ENCODE data around the gene SPTLC2. TPM values are rescaled to one million over a fixed set of nuclear protein-coding genes. Genes with fewer than 3 reads are reported as not detected.

Gene SPTLC2
- total RNA-seq, 1 experiment from 2014 or later, result 45.9 TPM

- H3K9me3 Mint-ChIP-seq (ENCODE audit: low read depth, unreplicated experiment), result no peaks in the 10 kb centered on the region
- H3K36me3 Mint-ChIP-seq (ENCODE audit: insufficient read depth, unreplicated experiment), result no peaks in the 10 kb centered on the region
- H3K4me3 Mint-ChIP-seq (ENCODE audit: low read depth, unreplicated experiment), result no peak overlapping the region
- intact Hi-C loops (cut with micrococcal nuclease; ENCODE audit: unreplicated experiment), result no loop called here
- CTCF ChIA-PET, result no interaction called here
- no peak for TF ChIP-seq CTCF (IDR thresholded peaks at IDR 0.05; ENCODE audit: unreplicated experiment)
- BruUV-seq (replicated peaks), result no TSS peak
- no peaks in the 10 kb centered on the region for H3K27me3 Mint-ChIP-seq (ENCODE audit: unreplicated experiment)
- no peaks in the 10 kb centered on the region for H3K4me1 Mint-ChIP-seq (ENCODE audit: low read depth, unreplicated experiment)
- no peak overlapping the region for H3K27ac Mint-ChIP-seq (ENCODE audit: unreplicated experiment)
- DNase-seq, result no peak
These were observed 108.2 kb downstream of the SPTLC2 start for GRCh38 chr14:77508249-77508648.

GRCh38 chr14:77507762-77508161 is 108.7 kb downstream of the SPTLC2 start:
- TF ChIP-seq CTCF (IDR thresholded peaks at IDR 0.05; ENCODE audit: unreplicated experiment), result no peak
- no peak overlapping the region for H3K27ac Mint-ChIP-seq (ENCODE audit: unreplicated experiment)
- H3K4me3 Mint-ChIP-seq (ENCODE audit: low read depth, unreplicated experiment), result no peak overlapping the region
- no peaks in the 10 kb centered on the region for H3K9me3 Mint-ChIP-seq (ENCODE audit: low read depth, unreplicated experiment)
- intact Hi-C loops (cut with micrococcal nuclease; ENCODE audit: unreplicated experiment), result no loop called here
- CTCF ChIA-PET, result no interaction called here
- no TSS peak for BruUV-seq (replicated peaks)
- no peaks in the 10 kb centered on the region for H3K36me3 Mint-ChIP-seq (ENCODE audit: insufficient read depth, unreplicated experiment)
- H3K4me1 Mint-ChIP-seq (ENCODE audit: low read depth, unreplicated experiment), result no peaks in the 10 kb centered on the region
- H3K27me3 Mint-ChIP-seq (ENCODE audit: unreplicated experiment), result no peaks in the 10 kb centered on the region
- DNase-seq, result no peak

GRCh38 chr14:77505031-77505430 is 111.4 kb downstream of the SPTLC2 start:
- DNase-seq, result no peak
- no peaks in the 10 kb centered on the region for H3K4me1 Mint-ChIP-seq (ENCODE audit: low read depth, unreplicated experiment)
- CTCF ChIA-PET, result no interaction called here
- no peaks in the 10 kb centered on the region for H3K36me3 Mint-ChIP-seq (ENCODE audit: insufficient read depth, unreplicated experiment)
- intact Hi-C loops (cut with micrococcal nuclease; ENCODE audit: unreplicated experiment), result no loop called here
- H3K27me3 Mint-ChIP-seq (ENCODE audit: unreplicated experiment), result peaks cover 5% of the 10 kb centered on the region
- no peak overlapping the region for H3K27ac Mint-ChIP-seq (ENCODE audit: unreplicated experiment)
- no peaks in the 10 kb centered on the region for H3K9me3 Mint-ChIP-seq (ENCODE audit: low read depth, unreplicated experiment)
- no peak overlapping the region for H3K4me3 Mint-ChIP-seq (ENCODE audit: low read depth, unreplicated experiment)
- TF ChIP-seq CTCF (IDR thresholded peaks at IDR 0.05; ENCODE audit: unreplicated experiment), result no peak
- no TSS peak for BruUV-seq (replicated peaks)

GRCh38 chr14:77503138-77503537 is 113.3 kb downstream of the SPTLC2 start:
- Mint-ChIP-seq H3K4me1 (ENCODE audit: low read depth, unreplicated experiment) (no peaks in the 10 kb centered on the region), H3K4me3 (ENCODE audit: low read depth, unreplicated experiment) (no peak overlapping the region), H3K27me3 (ENCODE audit: unreplicated experiment) (peaks cover 20% of the 10 kb centered on the region), H3K36me3 (ENCODE audit: insufficient read depth, unreplicated experiment) (peaks cover 6% of the 10 kb centered on the region), H3K27ac (ENCODE audit: unreplicated experiment) (no peak overlapping the region), H3K9me3 (ENCODE audit: low read depth, unreplicated experiment) (no peaks in the 10 kb centered on the region)
- BruUV-seq (replicated peaks), result no TSS peak
- no peak for TF ChIP-seq CTCF (IDR thresholded peaks at IDR 0.05; ENCODE audit: unreplicated experiment)
- intact Hi-C loops (cut with micrococcal nuclease; ENCODE audit: unreplicated experiment), result no loop called here
- CTCF ChIA-PET, result no interaction called here
- no peak for DNase-seq
